ENCODE data around the gene SH2D1B.

- TF ChIP-seq TAF1 (IDR thresholded peaks at IDR 0.05; ENCODE audit: low read depth): no peak
- no peak for TF ChIP-seq USF1 (IDR thresholded peaks at IDR 0.05)
- no peak for TF ChIP-seq MAX (IDR thresholded peaks at IDR 0.05)
- no peak for TF ChIP-seq EGR1 (IDR thresholded peaks at IDR 0.05)
- TF ChIP-seq REST (IDR thresholded peaks at IDR 0.05; ENCODE audit: low read depth): no peak
- TF ChIP-seq EP300 (IDR thresholded peaks at IDR 0.05; ENCODE audit: borderline replicate concordance): no peak
- TF ChIP-seq RAD21 (IDR thresholded peaks at IDR 0.05; ENCODE audit: low read depth): no peak
- TF ChIP-seq FOXM1 (IDR thresholded peaks at IDR 0.05; ENCODE audit: borderline replicate concordance, low read depth): no peak
- no peak for TF ChIP-seq NFIC (IDR thresholded peaks at IDR 0.05)
- TF ChIP-seq YY1 (IDR thresholded peaks at IDR 0.05; ENCODE audit: low read depth): no peak
Measured at GRCh38 chr1:162360874-162361260, 51.1 kb downstream of the SH2D1B start.
